Astrocyte (in vitro differentiated cells and primary cell): ENCODE data around the gene IL4I1.

Experiments used
- CTCF ChIP-seq: IDR thresholded peaks from 2 replicates; pipeline ENCODE4 v1.5.1; 2011; ENCODE audit warnings: low read depth, mild to moderate bottlenecking, inconsistent platforms, low read length, moderate library complexity; ENCODE audit not compliant: insufficient read depth
- EZH2 ChIP-seq: IDR thresholded peaks from 2 replicates; pipeline ENCODE4 v1.6.1; 2012; ENCODE audit warnings: mild to moderate bottlenecking, low read length, inconsistent platforms; ENCODE audit not compliant: insufficient read depth

- no peak for TF ChIP-seq EZH2
- TF ChIP-seq CTCF = no peak
Measured at GRCh38 chr19:49854378-49855263, 42.1 kb downstream of the IL4I1 start.
